HEK293 (cell line): ENCODE measurements around the gene TMEM181.

Source experiments
- CTCF ChIA-PET: fragments of 350-600 bp; formaldehyde crosslinking; extraction: SDS; loops from one replicate; lab custom pipeline; 2021; ENCODE audit warnings: antibody characterized with exemption; lab: Yijun Ruan, JAX
- POLR2A ChIA-PET: fragments of 300-600 bp; formaldehyde crosslinking; extraction: SDS; loops from one replicate; lab custom pipeline; 2020; ENCODE audit warnings: antibody characterized with exemption, inconsistent platforms; lab: Yijun Ruan, JAX
- H3K27ac ChIP-seq: fragments of 200-500 bp; sonication (Bioruptor generic); 2 replicates; pipeline ENCODE4 v1.5.1; 2014; ENCODE audit warnings: low read depth, low read length, control low read depth, inconsistent platforms; ENCODE audit errors: extremely low read depth
- H3K36me3 ChIP-seq, 2 experiments: fragments of 200-500 bp in 1 of 2; sonication (Bioruptor generic) in 1 of 2; 1 replicate in 1 of 2; 2 replicates in 1 of 2; pipeline ENCODE4 v1.5.1; 2014 to 2017; ENCODE audit warnings: inconsistent platforms in 2 of 2, low read length in 2 of 2; ENCODE audit not compliant: control insufficient read depth in 2 of 2, insufficient read depth in 1 of 2
- H3K4me1 ChIP-seq: fragments of 200-500 bp; sonication (Bioruptor generic); 2 replicates; pipeline ENCODE4 v1.5.1; 2014; ENCODE audit warnings: mild to moderate bottlenecking, low read length, inconsistent platforms; ENCODE audit not compliant: control insufficient read depth, insufficient read depth
- H3K4me3 ChIP-seq: 2 replicates; pipeline ENCODE4 v1.5.1; 2011; ENCODE audit warnings: low read depth, mild to moderate bottlenecking, control low read depth, low read length, moderate library complexity
- H3K9me3 ChIP-seq: fragments of 200-500 bp; sonication (Bioruptor generic); 2 replicates; pipeline ENCODE4 v1.5.1; 2014; ENCODE audit warnings: low read depth, low read length, inconsistent platforms; ENCODE audit not compliant: control insufficient read depth, insufficient read depth
- FEZF1 ChIP-seq: fragments of 450-650 bp; formaldehyde crosslinking; IDR thresholded peaks from 2 replicates; pipeline ENCODE4 v1.5.1; 2016; ENCODE audit warnings: missing biosample characterization, missing genetic modification characterization
- KLF10 ChIP-seq: fragments of 450-650 bp; IDR thresholded peaks from 2 replicates; pipeline ENCODE4 v1.5.1; 2018; ENCODE audit warnings: missing biosample characterization, mild to moderate bottlenecking, missing genetic modification characterization
- MZF1 ChIP-seq: fragments of 450-650 bp; formaldehyde crosslinking; IDR thresholded peaks from 2 replicates; pipeline ENCODE4 v1.5.1; 2017; ENCODE audit warnings: missing biosample characterization, missing genetic modification characterization, borderline replicate concordance
- OVOL3 ChIP-seq: fragments of 450-650 bp; formaldehyde crosslinking; IDR thresholded peaks from 2 replicates; pipeline ENCODE4 v1.5.1; 2016; ENCODE audit warnings: missing biosample characterization, missing genetic modification characterization
- SCRT1 ChIP-seq: fragments of 450-650 bp; formaldehyde crosslinking; IDR thresholded peaks from 2 replicates; pipeline ENCODE4 v1.5.1; 2016; ENCODE audit warnings: missing biosample characterization, missing genetic modification characterization, borderline replicate concordance
- SCRT2 ChIP-seq: fragments of 450-650 bp; formaldehyde crosslinking; IDR thresholded peaks from 2 replicates; pipeline ENCODE4 v1.5.1; 2016; ENCODE audit warnings: missing biosample characterization, missing genetic modification characterization
- ZIC2 ChIP-seq: fragments of 450-650 bp; formaldehyde crosslinking; IDR thresholded peaks from 2 replicates; pipeline ENCODE4 v1.5.1; 2016; ENCODE audit warnings: missing biosample characterization, missing genetic modification characterization
- ZNF121 ChIP-seq: fragments of 450-650 bp; formaldehyde crosslinking; IDR thresholded peaks from 2 replicates; pipeline ENCODE4 v1.5.1; 2016; ENCODE audit warnings: missing biosample characterization, missing genetic modification characterization
- ZNF184 ChIP-seq: fragments of 450-650 bp; IDR thresholded peaks from 2 replicates; pipeline ENCODE4 v1.5.1; 2018; ENCODE audit warnings: missing biosample characterization, mild to moderate bottlenecking, missing genetic modification characterization
- ZNF391 ChIP-seq: fragments of 450-650 bp; formaldehyde crosslinking; IDR thresholded peaks from 2 replicates; pipeline ENCODE4 v1.5.1; 2016; ENCODE audit warnings: low read depth, missing biosample characterization, missing genetic modification characterization, borderline replicate concordance
- ZNF501 ChIP-seq: fragments of 450-650 bp; formaldehyde crosslinking; IDR thresholded peaks from 2 replicates; pipeline ENCODE4 v1.5.1; 2016; ENCODE audit warnings: missing biosample characterization, missing genetic modification characterization
- ZNF600 ChIP-seq: fragments of 450-650 bp; formaldehyde crosslinking; IDR thresholded peaks from 2 replicates; pipeline ENCODE4 v1.5.1; 2016; ENCODE audit warnings: missing biosample characterization, missing genetic modification characterization
- ZNF658 ChIP-seq: fragments of 450-650 bp; formaldehyde crosslinking; IDR thresholded peaks from 2 replicates; pipeline ENCODE4; 2016; ENCODE audit warnings: missing biosample characterization, missing genetic modification characterization
- ZNF670 ChIP-seq: fragments of 450-650 bp; formaldehyde crosslinking; IDR thresholded peaks from 2 replicates; pipeline ENCODE4 v1.5.1; 2016; ENCODE audit warnings: missing biosample characterization, missing genetic modification characterization, low read depth
- TF ChIP-seq, protein P1 (sequence below): fragments of 450-650 bp; formaldehyde crosslinking; IDR thresholded peaks from 2 replicates; pipeline ENCODE4 v1.5.1; 2016; ENCODE audit warnings: missing biosample characterization, missing genetic modification characterization, borderline replicate concordance
- TF ChIP-seq, protein P2 (sequence below): fragments of 450-650 bp; formaldehyde crosslinking; IDR thresholded peaks from 2 replicates; pipeline ENCODE4 v1.5.1; 2016; ENCODE audit warnings: missing biosample characterization, missing genetic modification characterization
- TF ChIP-seq, protein P3 (sequence below): fragments of 450-650 bp; formaldehyde crosslinking; IDR thresholded peaks from 2 replicates; pipeline ENCODE4 v1.5.1; 2016; ENCODE audit warnings: missing biosample characterization, missing genetic modification characterization

TMEM181 gene

DNA sequence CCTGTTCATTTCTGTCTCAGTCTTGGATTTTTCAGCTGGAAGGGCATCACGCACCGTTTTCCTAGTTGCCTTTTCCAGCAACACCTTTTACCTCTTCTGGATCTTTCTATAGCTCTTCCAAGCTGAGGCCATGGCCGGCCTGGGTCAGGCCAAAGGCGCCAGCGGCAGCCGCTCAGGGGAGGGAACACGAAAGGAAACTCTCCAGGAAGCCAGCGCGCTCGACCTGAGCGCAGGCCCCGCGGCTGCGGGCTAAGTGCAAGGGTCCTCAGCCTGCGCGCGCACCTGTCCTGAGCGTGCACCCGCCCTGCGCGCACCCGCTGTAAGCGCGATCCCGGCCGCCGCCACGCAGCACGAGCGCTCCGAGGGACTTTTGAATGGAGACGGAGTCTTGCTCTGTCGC is 43.8 kb upstream of the TMEM181 start:
- TF ChIP-seq MZF1 (tag by site-specific recombination) (no peak), ZNF658 (no peak)
- H3K9me3 ChIP-seq, result no peaks in the 10 kb centered on the region
- H3K4me3 ChIP-seq, result no peak overlapping the region
- no peak overlapping the region for H3K27ac ChIP-seq
- ChIA-PET CTCF (interaction anchor here (0.9 to 1.1 kb wide), 2 partner anchors 265 to 295 kb away, joined by 3 read pairs; no protein-coding TSS in a partner anchor), POLR2A (no interaction called here)
- no peaks in the 10 kb centered on the region for H3K36me3 ChIP-seq
- 0 out of 2 replicates have a peak, but pooled peaks cover 4% of the 10 kb centered on the region for H3K4me1 ChIP-seq

DNA sequence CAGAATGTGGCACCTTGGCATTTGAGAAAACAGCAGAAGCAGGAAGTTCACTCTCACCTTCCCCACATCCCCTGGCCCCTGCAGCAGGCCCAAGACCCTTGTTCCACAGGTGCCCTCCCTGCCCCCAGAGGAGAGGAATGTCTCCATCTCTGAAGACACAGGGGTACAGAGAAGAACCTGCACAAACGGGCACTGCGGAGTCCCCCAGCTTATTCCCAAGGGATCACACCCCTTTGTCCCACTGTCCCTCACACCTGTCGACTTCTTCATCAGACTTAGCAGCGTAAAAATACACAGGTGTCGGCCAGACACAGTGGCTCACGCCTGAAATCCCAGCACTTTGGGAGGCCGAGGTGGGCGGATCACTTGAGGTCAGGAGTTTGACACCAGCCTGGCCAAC is 42.9 kb upstream of the TMEM181 start:
- Histone ChIP-seq H3K4me3 (no peak overlapping the region), H3K27ac (no peak overlapping the region), H3K4me1 (0 out of 2 replicates have a peak, but pooled peaks cover 4% of the 10 kb centered on the region), H3K9me3 (no peaks in the 10 kb centered on the region), H3K36me3 (no peaks in the 10 kb centered on the region)
- ChIA-PET CTCF (interaction anchor here (0.6 to 1.1 kb wide), 4 partner anchors 9 to 361 kb away, joined by 3 to 4 read pairs (median 4); no protein-coding TSS in a partner anchor), POLR2A (no interaction called here)
- TF ChIP-seq ZNF184, result no peak
- peak; percentile 61; the same call in 1 of the 2 replicates for TF ChIP-seq SCRT1 (tag by site-specific recombination)

DNA sequence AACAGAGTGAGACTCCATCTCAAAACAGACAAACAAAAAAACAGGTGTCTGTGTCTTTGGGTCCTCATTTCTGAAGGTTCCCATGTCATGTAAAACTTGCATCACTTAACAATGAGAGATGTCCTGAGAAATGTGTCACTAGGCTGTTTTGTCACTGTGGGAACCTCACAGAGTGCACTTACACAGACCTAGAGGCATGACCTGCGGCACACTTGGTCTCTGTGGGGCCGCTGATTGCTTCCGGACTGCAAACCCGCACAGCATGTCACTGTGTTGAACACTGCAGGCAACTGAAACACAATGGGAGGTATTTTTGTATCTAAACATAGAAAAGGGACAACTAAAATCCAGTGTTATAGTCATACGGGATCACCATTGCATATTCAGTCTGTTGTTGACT is 42.3 kb upstream of the TMEM181 start:
- CTCF ChIA-PET, result interaction anchor here (1.1 kb wide), 1 partner anchor 8 kb away, joined by 4 read pairs; no protein-coding TSS in a partner anchor
- Histone ChIP-seq H3K9me3 (no peaks in the 10 kb centered on the region), H3K27ac (no peak overlapping the region)
- POLR2A ChIA-PET, result no interaction called here
- TF ChIP-seq OVOL3 (no peak), ZNF501 (tag by site-specific recombination) (no peak), ZNF600 (no peak), FEZF1 (tag by site-specific recombination) (no peak), ZIC2 (tag by site-specific recombination) (peak; percentile 79), ZNF391 (tag by site-specific recombination) (no peak), ZNF670 (tag by site-specific recombination) (no peak), SCRT2 (tag by site-specific recombination) (peak; percentile 6; the same call in 1 of the 2 replicates), KLF10 (no peak), ZNF121 (tag by site-specific recombination) (no peak; the same call in 1 of the 2 replicates)
- TF ChIP-seq, protein P1, sequence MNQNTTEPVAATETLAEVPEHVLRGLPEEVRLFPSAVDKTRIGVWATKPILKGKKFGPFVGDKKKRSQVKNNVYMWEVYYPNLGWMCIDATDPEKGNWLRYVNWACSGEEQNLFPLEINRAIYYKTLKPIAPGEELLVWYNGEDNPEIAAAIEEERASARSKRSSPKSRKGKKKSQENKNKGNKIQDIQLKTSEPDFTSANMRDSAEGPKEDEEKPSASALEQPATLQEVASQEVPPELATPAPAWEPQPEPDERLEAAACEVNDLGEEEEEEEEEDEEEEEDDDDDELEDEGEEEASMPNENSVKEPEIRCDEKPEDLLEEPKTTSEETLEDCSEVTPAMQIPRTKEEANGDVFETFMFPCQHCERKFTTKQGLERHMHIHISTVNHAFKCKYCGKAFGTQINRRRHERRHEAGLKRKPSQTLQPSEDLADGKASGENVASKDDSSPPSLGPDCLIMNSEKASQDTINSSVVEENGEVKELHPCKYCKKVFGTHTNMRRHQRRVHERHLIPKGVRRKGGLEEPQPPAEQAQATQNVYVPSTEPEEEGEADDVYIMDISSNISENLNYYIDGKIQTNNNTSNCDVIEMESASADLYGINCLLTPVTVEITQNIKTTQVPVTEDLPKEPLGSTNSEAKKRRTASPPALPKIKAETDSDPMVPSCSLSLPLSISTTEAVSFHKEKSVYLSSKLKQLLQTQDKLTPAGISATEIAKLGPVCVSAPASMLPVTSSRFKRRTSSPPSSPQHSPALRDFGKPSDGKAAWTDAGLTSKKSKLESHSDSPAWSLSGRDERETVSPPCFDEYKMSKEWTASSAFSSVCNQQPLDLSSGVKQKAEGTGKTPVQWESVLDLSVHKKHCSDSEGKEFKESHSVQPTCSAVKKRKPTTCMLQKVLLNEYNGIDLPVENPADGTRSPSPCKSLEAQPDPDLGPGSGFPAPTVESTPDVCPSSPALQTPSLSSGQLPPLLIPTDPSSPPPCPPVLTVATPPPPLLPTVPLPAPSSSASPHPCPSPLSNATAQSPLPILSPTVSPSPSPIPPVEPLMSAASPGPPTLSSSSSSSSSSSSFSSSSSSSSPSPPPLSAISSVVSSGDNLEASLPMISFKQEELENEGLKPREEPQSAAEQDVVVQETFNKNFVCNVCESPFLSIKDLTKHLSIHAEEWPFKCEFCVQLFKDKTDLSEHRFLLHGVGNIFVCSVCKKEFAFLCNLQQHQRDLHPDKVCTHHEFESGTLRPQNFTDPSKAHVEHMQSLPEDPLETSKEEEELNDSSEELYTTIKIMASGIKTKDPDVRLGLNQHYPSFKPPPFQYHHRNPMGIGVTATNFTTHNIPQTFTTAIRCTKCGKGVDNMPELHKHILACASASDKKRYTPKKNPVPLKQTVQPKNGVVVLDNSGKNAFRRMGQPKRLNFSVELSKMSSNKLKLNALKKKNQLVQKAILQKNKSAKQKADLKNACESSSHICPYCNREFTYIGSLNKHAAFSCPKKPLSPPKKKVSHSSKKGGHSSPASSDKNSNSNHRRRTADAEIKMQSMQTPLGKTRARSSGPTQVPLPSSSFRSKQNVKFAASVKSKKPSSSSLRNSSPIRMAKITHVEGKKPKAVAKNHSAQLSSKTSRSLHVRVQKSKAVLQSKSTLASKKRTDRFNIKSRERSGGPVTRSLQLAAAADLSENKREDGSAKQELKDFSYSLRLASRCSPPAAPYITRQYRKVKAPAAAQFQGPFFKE (tag by site-specific recombination), result no peak
- TF ChIP-seq, protein P2, sequence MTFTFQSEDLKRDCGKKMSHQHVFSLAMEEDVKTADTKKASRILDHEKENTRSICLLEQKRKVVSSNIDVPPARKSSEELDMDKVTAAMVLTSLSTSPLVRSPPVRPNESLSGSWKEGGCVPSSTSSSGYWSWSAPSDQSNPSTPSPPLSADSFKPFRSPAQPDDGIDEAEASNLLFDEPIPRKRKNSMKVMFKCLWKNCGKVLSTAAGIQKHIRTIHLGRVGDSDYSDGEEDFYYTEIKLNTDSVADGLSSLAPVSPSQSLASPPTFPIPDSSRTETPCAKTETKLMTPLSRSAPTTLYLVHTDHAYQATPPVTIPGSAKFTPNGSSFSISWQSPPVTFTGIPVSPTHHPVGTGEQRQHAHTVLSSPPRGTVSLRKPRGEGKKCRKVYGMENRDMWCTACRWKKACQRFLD, result no peak
- TF ChIP-seq, protein P3, sequence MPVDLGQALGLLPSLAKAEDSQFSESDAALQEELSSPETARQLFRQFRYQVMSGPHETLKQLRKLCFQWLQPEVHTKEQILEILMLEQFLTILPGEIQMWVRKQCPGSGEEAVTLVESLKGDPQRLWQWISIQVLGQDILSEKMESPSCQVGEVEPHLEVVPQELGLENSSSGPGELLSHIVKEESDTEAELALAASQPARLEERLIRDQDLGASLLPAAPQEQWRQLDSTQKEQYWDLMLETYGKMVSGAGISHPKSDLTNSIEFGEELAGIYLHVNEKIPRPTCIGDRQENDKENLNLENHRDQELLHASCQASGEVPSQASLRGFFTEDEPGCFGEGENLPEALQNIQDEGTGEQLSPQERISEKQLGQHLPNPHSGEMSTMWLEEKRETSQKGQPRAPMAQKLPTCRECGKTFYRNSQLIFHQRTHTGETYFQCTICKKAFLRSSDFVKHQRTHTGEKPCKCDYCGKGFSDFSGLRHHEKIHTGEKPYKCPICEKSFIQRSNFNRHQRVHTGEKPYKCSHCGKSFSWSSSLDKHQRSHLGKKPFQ (tag by site-specific recombination), result no peak
- TF ChIP-seq, all 188 proteins: peak for 2
- Histone ChIP-seq H3K36me3 (no peaks in the 10 kb centered on the region), H3K4me3 (no peak overlapping the region), H3K4me1 (0 out of 2 replicates have a peak, but pooled peaks cover 4% of the 10 kb centered on the region)
